HG02840 (cell line): ENCODE measurements around the gene SOBP.

Experiments used
- ATAC-seq: cut with Tn5 transposase; IDR thresholded peaks from one replicate; pipeline ENCODE4 v1.9.1; 2021; ENCODE audit warnings: mild to moderate bottlenecking, moderate library complexity, moderate number of reproducible peaks; ENCODE audit not compliant: unreplicated experiment, low FRiP score

The SOBP gene

GRCh38 chr6:107653861-107654394 lies 164.0 kb downstream of the SOBP start:
- ATAC-seq = no peak

DNA sequence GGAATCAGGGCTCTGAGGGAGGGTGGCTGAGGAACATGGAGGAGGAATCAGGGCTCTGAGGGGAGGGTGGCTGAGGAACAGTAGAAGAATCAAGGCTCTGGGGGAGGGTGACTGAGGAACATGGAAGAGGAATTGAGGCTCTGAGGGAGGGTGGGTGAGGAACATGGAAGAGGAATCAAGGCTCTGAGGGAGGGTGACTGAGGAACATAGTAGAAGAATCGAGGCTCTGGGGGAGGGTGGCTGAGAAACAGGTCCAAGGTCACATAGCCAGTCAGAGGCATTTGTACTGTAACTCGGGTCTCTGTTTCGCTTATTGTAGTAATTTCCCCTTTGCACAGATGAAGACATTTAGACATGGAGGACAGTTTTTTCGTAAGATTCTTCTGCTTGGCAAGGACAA lies 164.8 kb downstream of the SOBP start:
- ATAC-seq = no peak

GRCh38 chr6:107655245-107655644 lies 165.3 kb downstream of the SOBP start:
- ATAC-seq = no peak

- ATAC-seq = no peak
Measured at GRCh38 chr6:107655864-107656263, 165.9 kb downstream of the SOBP start.

DNA sequence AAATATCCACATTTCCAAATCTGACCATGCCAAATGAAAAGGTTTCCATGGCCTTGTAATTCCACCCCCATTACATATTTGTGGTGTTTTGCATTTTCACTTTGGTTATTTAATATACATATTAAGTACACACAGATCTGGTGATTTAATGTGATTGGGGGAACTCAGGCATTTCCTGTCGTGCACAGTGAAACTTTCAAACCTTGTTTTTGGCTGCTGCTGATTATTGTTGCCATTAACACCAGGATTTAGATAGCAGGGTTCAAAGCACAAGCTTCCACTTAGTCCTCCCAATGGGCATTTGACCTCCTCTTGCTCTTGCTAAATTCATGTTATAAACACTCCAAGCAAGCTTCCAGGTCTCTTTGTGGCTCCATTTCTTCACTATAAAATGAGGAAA lies 166.5 kb downstream of the SOBP start:
- ATAC-seq = no peak

- no peak for ATAC-seq
Measured at GRCh38 chr6:107656883-107657282, 167.0 kb downstream of the SOBP start.

GRCh38 chr6:107657373-107657754 lies 167.4 kb downstream of the SOBP start:
- ATAC-seq = no peak

GRCh38 chr6:107657755-107658461 lies 168.0 kb downstream of the SOBP start:
- peak; percentile 86 for ATAC-seq

DNA sequence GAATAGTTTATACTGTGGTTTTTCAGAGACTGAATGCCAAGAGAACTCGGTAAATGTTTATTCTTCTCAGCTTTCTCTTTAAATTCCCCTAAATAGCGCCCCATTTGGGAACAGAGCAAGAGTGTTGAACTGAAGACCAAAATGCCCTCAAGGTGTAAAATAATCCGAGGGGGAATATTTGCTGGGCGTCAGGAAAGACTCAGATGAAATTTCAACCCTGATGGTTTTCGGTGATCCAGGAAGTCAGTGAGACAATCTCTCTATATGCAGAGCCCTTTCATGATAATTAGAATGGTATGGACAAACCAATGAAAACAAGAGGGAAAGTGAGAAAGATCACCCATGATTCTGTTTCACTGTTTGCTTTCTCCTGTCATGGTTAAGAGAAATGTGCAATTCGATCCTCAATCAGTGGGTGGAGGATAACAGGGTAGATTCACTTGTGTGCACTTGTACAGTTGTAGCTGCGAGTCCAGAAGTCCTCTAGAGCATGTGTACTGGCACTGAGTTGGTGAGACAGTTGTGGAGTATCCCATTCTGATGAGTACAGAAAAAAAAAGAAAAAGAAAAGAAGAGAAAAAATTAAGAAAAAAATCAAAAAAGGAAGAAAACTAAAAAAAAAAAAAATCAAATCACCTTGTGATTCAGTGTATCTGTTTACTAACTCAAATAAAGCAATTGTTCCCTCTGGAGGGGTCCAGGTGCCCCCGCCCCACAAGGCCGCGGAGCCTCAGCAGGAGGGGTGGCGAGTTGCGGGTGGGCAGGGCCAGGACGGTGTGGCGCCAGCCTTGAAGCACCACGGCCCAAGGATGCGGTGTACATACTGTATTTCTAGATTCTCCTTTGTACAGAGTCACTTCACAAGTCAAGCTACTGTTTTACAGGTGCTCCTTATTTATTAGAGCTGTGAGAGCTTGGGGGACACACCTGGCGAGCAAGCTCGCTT lies 169.3 kb downstream of the SOBP start:
- ATAC-seq = no peak

DNA sequence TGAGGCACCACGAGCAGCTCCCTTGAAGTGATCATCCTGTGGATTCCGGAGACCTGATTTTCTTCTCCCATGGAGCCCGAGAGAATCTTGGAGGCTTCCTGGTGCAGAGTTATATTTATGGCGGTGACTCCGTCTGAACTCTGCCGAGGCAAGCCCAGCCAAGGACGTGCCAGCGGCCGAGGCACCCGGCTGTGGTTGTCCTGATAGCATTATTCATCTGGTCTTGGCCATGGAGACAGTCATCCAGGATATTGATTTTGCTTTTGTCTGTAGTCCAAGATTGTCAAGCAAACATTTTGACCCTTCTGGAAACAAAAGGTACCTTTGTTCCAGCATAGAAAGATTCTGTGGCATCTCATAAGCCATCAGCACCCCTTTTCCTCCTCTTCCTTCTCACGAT lies 170.9 kb downstream of the SOBP start:
- no peak for ATAC-seq

DNA sequence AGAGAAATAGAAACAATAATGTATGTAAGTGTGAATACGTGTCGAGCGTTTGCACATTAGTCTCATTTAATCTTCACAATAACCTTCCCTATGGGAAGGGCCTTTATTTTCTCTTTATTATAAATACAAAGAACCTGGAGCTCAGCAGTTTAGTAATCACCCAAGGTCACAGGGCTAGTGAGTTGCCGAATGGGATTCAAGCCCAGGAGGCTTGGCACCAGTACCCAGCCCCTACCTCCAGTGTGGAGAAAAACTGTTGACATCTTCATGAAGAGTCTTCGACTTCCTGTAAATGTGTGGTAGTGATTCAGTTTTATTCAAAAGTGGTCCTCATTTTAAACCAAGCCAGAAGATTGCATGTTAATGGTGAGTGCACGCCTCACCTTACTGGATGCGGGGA lies 171.4 kb downstream of the SOBP start:
- no peak for ATAC-seq

- ATAC-seq = no peak
Measured at GRCh38 chr6:107662333-107662732, 172.4 kb downstream of the SOBP start.

- ATAC-seq = no peak
Measured at GRCh38 chr6:107663308-107663707, 173.4 kb downstream of the SOBP start.

- no peak for ATAC-seq
Measured at GRCh38 chr6:107665382-107665781, 175.5 kb downstream of the SOBP start.

DNA sequence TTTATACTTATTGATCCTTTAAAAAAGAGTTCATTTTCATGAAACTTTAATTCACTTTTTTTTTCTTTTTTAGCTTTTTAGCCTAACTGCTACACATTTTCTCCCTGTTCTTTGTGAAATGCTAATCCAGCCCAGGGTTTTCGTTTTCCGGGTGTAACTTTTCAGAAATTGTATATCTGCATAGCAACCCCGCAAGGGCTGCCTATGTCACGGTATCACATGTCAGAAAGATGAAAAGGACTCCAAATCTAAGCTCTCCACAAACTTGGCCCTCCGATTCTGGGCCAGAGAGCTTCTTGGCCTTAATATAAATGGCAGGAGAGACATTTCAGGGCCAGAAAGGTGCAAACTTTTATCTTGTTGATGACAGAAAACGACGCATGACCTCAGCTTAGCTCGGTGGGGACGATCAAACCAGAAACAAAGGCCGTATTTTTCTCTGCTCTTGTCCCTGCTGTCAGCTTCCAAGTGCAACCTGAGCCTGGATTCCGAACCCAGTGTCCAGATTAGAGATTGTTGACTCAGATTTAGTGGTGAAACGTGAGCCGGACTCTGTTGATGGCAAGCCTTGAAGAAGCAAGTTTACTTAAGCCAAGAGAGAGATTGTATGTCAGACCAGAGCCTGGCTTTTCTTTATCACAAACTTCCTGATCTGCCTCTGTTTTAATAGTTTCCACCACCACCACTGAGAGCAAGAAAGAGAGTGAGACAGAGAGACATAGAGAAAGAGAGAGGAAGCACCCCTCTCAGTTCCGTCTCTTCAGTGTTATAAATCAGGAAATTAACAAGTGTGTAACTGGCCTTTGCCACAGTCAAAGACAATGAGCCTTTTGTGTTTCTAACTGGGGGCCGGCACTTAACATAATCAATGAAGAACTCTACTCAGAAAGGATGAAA lies 176.4 kb downstream of the SOBP start:
- no peak for ATAC-seq

DNA sequence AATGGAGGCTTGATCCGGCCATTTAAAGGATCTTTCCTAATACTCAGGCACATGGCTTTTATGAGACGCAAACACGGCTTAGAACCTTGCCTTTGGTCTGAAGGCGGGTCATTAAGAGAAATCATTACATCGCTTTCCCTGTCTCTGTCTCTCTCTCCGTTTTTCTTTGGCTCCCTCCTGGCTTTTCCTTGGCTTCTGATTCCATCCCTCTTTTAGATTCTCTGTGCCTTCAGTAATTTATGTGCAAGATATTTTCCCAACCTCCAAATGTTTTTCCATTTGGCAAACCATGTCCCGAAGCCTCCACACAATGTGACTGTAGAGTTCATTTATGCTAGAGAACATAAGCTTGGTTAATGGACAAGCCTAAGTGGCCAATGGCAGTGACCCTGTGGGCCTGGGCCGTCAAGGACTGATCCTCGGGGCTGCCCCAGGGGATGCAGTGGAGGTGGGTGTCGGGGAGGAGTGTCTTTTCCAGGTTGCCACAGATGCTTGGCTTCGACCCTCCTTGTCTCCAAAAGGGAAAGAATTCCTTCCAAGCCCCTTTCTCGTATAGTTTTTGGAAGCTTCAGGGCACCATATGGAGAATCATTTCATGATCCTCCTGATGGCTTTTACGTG lies 177.2 kb downstream of the SOBP start:
- ATAC-seq = no peak

DNA sequence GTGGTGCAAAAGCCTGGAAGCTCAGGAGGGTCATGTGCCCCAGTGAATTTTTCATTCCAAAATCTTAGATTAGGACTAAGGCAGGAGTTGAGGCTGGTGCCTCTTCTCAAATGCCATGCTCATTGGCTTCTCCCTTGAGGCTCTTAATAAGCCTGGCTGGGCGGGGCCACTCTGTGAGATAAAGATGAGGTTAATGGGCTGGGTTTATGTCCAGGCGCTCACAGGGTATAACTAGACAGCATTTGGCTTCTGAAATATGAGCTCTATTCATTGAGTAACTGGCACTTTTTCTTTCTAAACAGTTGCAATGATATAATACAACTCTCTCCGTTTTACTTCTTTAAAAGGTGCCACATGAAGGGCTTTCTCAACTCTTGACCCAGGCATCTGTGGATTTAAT lies 177.9 kb downstream of the SOBP start:
- no peak for ATAC-seq

- no peak for ATAC-seq
Measured at GRCh38 chr6:107668743-107669474, 179.0 kb downstream of the SOBP start.

- no peak for ATAC-seq
Measured at GRCh38 chr6:107670792-107671199, 180.9 kb downstream of the SOBP start.
